ENCODE data around the gene SLC4A9. TPM values are rescaled to one million over a fixed set of nuclear protein-coding genes. Genes with fewer than 3 reads are reported as not detected.

SLC4A9 gene
- total RNA-seq, 1 donor from 2014 or later = 0.18 TPM

- DNase-seq (ENCODE audit: low spot score) = peak; percentile 74
- H3K4me1 Mint-ChIP-seq (ENCODE audit: low read depth) = peaks cover 9% of the 10 kb centered on the region
- no peaks in the 10 kb centered on the region for H3K36me3 Mint-ChIP-seq (ENCODE audit: low read depth)
- peaks cover 9% of the 10 kb centered on the region for H3K27me3 Mint-ChIP-seq (ENCODE audit: low read depth)
- no peaks in the 10 kb centered on the region for H3K9me3 Mint-ChIP-seq
- intact Hi-C loops (cut with micrococcal nuclease) = loop anchor here (1.0 kb wide), 2 partner anchors 113 to 117 kb away; no protein-coding TSS in a partner anchor
- no peak overlapping the region for H3K27ac Mint-ChIP-seq
- peak overlapping the region; percentile 63 for H3K4me3 Mint-ChIP-seq (ENCODE audit: low read depth)
Observed at GRCh38 chr5:140357726-140358093, 2.3 kb upstream of the SLC4A9 start.

- Mint-ChIP-seq H3K27ac (no peak overlapping the region), H3K4me1 (ENCODE audit: low read depth) (peaks cover 15% of the 10 kb centered on the region), H3K27me3 (ENCODE audit: low read depth) (peaks cover 8% of the 10 kb centered on the region), H3K9me3 (no peaks in the 10 kb centered on the region), H3K4me3 (ENCODE audit: low read depth) (no peak overlapping the region), H3K36me3 (ENCODE audit: low read depth) (no peaks in the 10 kb centered on the region)
- no peak for DNase-seq (ENCODE audit: low spot score)
- intact Hi-C loops (cut with micrococcal nuclease) = no loop called here
Observed at GRCh38 chr5:140358738-140359310, 1.2 kb upstream of the SLC4A9 start.

GRCh38 chr5:140360681-140361479 lies 886 bp downstream of the SLC4A9 start:
- peaks cover 15% of the 10 kb centered on the region for H3K4me1 Mint-ChIP-seq (ENCODE audit: low read depth)
- H3K9me3 Mint-ChIP-seq = no peaks in the 10 kb centered on the region
- intact Hi-C loops (cut with micrococcal nuclease) = loop anchor here (5.0 kb wide), 2 partner anchors 276 to 351 kb away; partner anchors contain the start of gene TMCO6
- no peak for DNase-seq (ENCODE audit: low spot score)
- no peak overlapping the region for H3K4me3 Mint-ChIP-seq (ENCODE audit: low read depth)
- no peaks in the 10 kb centered on the region for H3K36me3 Mint-ChIP-seq (ENCODE audit: low read depth)
- no peak overlapping the region for H3K27ac Mint-ChIP-seq
- peaks cover 7% of the 10 kb centered on the region for H3K27me3 Mint-ChIP-seq (ENCODE audit: low read depth)

- Mint-ChIP-seq H3K27me3 (ENCODE audit: low read depth) (peaks cover 7% of the 10 kb centered on the region), H3K36me3 (ENCODE audit: low read depth) (no peaks in the 10 kb centered on the region), H3K9me3 (no peaks in the 10 kb centered on the region), H3K4me3 (ENCODE audit: low read depth) (no peak overlapping the region), H3K27ac (no peak overlapping the region), H3K4me1 (ENCODE audit: low read depth) (peaks cover 15% of the 10 kb centered on the region)
- intact Hi-C loops (cut with micrococcal nuclease) = loop anchor here (5.0 kb wide), 2 partner anchors 275 to 350 kb away; partner anchors contain the start of gene TMCO6
- no peak for DNase-seq (ENCODE audit: low spot score)
Observed at GRCh38 chr5:140361901-140362300, 1.9 kb downstream of the SLC4A9 start.

- H3K27me3 Mint-ChIP-seq (ENCODE audit: low read depth) = peaks cover 7% of the 10 kb centered on the region
- no peaks in the 10 kb centered on the region for H3K36me3 Mint-ChIP-seq (ENCODE audit: low read depth)
- no peak for DNase-seq (ENCODE audit: low spot score)
- H3K4me3 Mint-ChIP-seq (ENCODE audit: low read depth) = no peak overlapping the region
- H3K4me1 Mint-ChIP-seq (ENCODE audit: low read depth) = peaks cover 12% of the 10 kb centered on the region
- no peaks in the 10 kb centered on the region for H3K9me3 Mint-ChIP-seq
- intact Hi-C loops (cut with micrococcal nuclease) = loop anchor here (5.0 kb wide), 2 partner anchors 275 to 350 kb away; partner anchors contain the start of gene TMCO6
- no peak overlapping the region for H3K27ac Mint-ChIP-seq
Observed at GRCh38 chr5:140362311-140362710, 2.3 kb downstream of the SLC4A9 start.

GRCh38 chr5:140362875-140363630 lies 3.1 kb downstream of the SLC4A9 start:
- peak overlapping the region; percentile 24 for H3K27ac Mint-ChIP-seq
- DNase-seq (ENCODE audit: low spot score) = peak; percentile 74

GRCh38 chr5:140363631-140364471 lies 3.9 kb downstream of the SLC4A9 start:
- Mint-ChIP-seq H3K4me1 (ENCODE audit: low read depth) (peaks cover 6% of the 10 kb centered on the region), H3K4me3 (ENCODE audit: low read depth) (peak overlapping the region; percentile 67), H3K27me3 (ENCODE audit: low read depth) (peaks cover under 1% of the 10 kb centered on the region), H3K9me3 (no peaks in the 10 kb centered on the region), H3K36me3 (ENCODE audit: low read depth) (no peaks in the 10 kb centered on the region), H3K27ac (no peak overlapping the region)
- DNase-seq (ENCODE audit: low spot score) = no peak
- intact Hi-C loops (cut with micrococcal nuclease) = loop anchor here (5.0 kb wide), 2 partner anchors 273 to 348 kb away; partner anchors contain the start of gene TMCO6

More at GRCh38 chr5:140362875-140363630, 3.1 kb downstream of the SLC4A9 start:
- intact Hi-C loops (cut with micrococcal nuclease) = loop anchor here (5.0 kb wide), 2 partner anchors 274 to 349 kb away; partner anchors contain the start of gene TMCO6
- Mint-ChIP-seq H3K36me3 (ENCODE audit: low read depth) (no peaks in the 10 kb centered on the region), H3K4me3 (ENCODE audit: low read depth) (peak overlapping the region; percentile 67), H3K4me1 (ENCODE audit: low read depth) (peaks cover 6% of the 10 kb centered on the region), H3K27me3 (ENCODE audit: low read depth) (peaks cover 5% of the 10 kb centered on the region), H3K9me3 (no peaks in the 10 kb centered on the region)

- Mint-ChIP-seq H3K4me3 (ENCODE audit: low read depth) (no peak overlapping the region), H3K9me3 (no peaks in the 10 kb centered on the region), H3K4me1 (ENCODE audit: low read depth) (peaks cover 6% of the 10 kb centered on the region), H3K36me3 (ENCODE audit: low read depth) (no peaks in the 10 kb centered on the region), H3K27ac (no peak overlapping the region), H3K27me3 (ENCODE audit: low read depth) (no peaks in the 10 kb centered on the region)
- intact Hi-C loops (cut with micrococcal nuclease) = loop anchor here (5.0 kb wide), 2 partner anchors 273 to 348 kb away; partner anchors contain the start of gene TMCO6
- no peak for DNase-seq (ENCODE audit: low spot score)
Observed at GRCh38 chr5:140364472-140364765, 4.4 kb downstream of the SLC4A9 start.

- no peak overlapping the region for H3K4me3 Mint-ChIP-seq (ENCODE audit: low read depth)
- no peaks in the 10 kb centered on the region for H3K27me3 Mint-ChIP-seq (ENCODE audit: low read depth)
- intact Hi-C loops (cut with micrococcal nuclease) = no loop called here
- DNase-seq (ENCODE audit: low spot score) = no peak
- H3K27ac Mint-ChIP-seq = no peak overlapping the region
- H3K9me3 Mint-ChIP-seq = no peaks in the 10 kb centered on the region
- peaks cover 6% of the 10 kb centered on the region for H3K4me1 Mint-ChIP-seq (ENCODE audit: low read depth)
- no peaks in the 10 kb centered on the region for H3K36me3 Mint-ChIP-seq (ENCODE audit: low read depth)
Observed at GRCh38 chr5:140365282-140365681, 5.3 kb downstream of the SLC4A9 start.

- DNase-seq (ENCODE audit: low spot score) = no peak
- intact Hi-C loops (cut with micrococcal nuclease) = no loop called here
- no peaks in the 10 kb centered on the region for H3K27me3 Mint-ChIP-seq (ENCODE audit: low read depth)
- H3K9me3 Mint-ChIP-seq = no peaks in the 10 kb centered on the region
- peaks cover 6% of the 10 kb centered on the region for H3K4me1 Mint-ChIP-seq (ENCODE audit: low read depth)
- H3K36me3 Mint-ChIP-seq (ENCODE audit: low read depth) = no peaks in the 10 kb centered on the region
- no peak overlapping the region for H3K4me3 Mint-ChIP-seq (ENCODE audit: low read depth)
- H3K27ac Mint-ChIP-seq = no peak overlapping the region
Observed at GRCh38 chr5:140365941-140366340, 5.9 kb downstream of the SLC4A9 start.

GRCh38 chr5:140366589-140367255 lies 6.7 kb downstream of the SLC4A9 start:
- H3K36me3 Mint-ChIP-seq (ENCODE audit: low read depth) = no peaks in the 10 kb centered on the region
- H3K9me3 Mint-ChIP-seq = no peaks in the 10 kb centered on the region
- no peaks in the 10 kb centered on the region for H3K27me3 Mint-ChIP-seq (ENCODE audit: low read depth)
- H3K4me1 Mint-ChIP-seq (ENCODE audit: low read depth) = peaks cover 6% of the 10 kb centered on the region
- intact Hi-C loops (cut with micrococcal nuclease) = no loop called here
- no peak overlapping the region for H3K27ac Mint-ChIP-seq
- DNase-seq (ENCODE audit: low spot score) = no peak
- no peak overlapping the region for H3K4me3 Mint-ChIP-seq (ENCODE audit: low read depth)

All from activated T-helper 2 cell treated with anti-CD3 and anti-CD28 coated beads, Interferon-gamma antibody, Interleukin-2, Interleukin-4, amounts not matched to agents 10 μg/mL and 5 μg/mL and 100 μg/mL, durations not matched to agents 14 hours and 24 hours and 36 hours (primary cell).